ENCODE measurements around the gene TMA7. TPM values are rescaled to one million over a fixed set of nuclear protein-coding genes. Genes with fewer than 3 reads are reported as not detected.

The TMA7 gene
- polyA plus RNA-seq, 2 of the 4 experiments (the other 2 are of a cell fraction), result 303 to 417 TPM

DNA sequence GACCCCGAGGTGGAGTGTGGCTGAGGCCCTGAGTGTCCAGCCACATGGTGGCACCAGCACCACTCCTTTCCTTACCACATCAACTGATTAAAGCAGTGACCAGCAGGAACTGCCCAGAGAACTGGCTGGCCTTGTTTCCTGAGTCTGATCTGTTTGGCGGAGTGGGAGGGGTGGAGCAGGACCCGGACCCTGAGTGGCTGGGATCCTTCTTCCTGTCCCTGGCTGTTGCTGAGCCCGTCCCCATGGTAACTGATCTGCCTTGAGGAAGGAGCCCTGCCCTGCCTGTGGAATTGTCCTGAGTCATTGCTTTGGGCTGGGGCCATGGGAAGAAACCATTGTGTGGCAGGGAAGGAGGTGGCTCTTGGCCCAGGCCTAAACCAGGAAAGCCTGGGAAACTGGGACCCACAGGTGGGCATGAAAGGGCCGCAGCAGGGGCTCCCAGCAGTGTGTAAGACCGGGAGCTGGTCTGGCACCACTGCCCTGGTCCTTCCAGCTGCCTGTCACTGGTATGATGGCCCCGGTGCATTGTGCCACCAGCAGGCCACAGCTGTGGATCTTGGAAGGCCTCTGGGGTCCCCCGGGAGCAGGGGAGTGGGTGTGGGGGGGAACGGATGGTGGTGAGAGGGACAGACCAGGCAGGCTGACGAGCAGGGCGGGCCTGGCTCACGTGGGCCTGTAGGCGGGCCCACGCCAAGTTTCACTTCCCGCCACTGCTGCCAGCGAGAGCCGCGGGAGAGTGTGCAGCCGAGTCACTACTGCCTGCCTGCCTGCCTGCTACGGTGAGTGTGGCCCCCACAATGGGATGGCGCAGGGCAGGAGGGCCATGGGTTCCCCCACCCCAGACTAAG, 25.7 kb downstream of the TMA7 start (continued):
- TF ChIP-seq NFE2L2 (conservative IDR thresholded peaks at IDR 0.05; ENCODE audit: low read length) (peak; percentile 77), RAD21 (conservative IDR thresholded peaks at IDR 0.05 in 1 of 2, IDR thresholded peaks at IDR 0.05 in 1 of 2) (peak; percentile 75)

- 50% methylated on average over 9 of the region's 19 CpGs for WGBS (ENCODE audit: missing lambda C conversion rate)
- TF ChIP-seq CBX8 (IDR thresholded peaks at IDR 0.05), result no peak
- TF ChIP-seq TP53 (CRISPR knock-in tag; IDR thresholded peaks at IDR 0.05), result no peak
- no peak for TF ChIP-seq HES2 (IDR thresholded peaks at IDR 0.05)
- no peak; the same call in 1 of the 2 replicates for TF ChIP-seq POLR2AphosphoS2 (conservative IDR thresholded peaks at IDR 0.05; ENCODE audit: low read length)
- no peak for TF ChIP-seq JUNB (IDR thresholded peaks at IDR 0.05)
- TF ChIP-seq, protein P1, sequence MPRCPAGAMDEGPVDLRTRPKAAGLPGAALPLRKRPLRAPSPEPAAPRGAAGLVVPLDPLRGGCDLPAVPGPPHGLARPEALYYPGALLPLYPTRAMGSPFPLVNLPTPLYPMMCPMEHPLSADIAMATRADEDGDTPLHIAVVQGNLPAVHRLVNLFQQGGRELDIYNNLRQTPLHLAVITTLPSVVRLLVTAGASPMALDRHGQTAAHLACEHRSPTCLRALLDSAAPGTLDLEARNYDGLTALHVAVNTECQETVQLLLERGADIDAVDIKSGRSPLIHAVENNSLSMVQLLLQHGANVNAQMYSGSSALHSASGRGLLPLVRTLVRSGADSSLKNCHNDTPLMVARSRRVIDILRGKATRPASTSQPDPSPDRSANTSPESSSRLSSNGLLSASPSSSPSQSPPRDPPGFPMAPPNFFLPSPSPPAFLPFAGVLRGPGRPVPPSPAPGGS (IDR thresholded peaks at IDR 0.05), result no peak
- TF ChIP-seq RNF2 (IDR thresholded peaks at IDR 0.05; ENCODE audit: borderline replicate concordance, low read depth), result no peak
- TF ChIP-seq, protein P2, sequence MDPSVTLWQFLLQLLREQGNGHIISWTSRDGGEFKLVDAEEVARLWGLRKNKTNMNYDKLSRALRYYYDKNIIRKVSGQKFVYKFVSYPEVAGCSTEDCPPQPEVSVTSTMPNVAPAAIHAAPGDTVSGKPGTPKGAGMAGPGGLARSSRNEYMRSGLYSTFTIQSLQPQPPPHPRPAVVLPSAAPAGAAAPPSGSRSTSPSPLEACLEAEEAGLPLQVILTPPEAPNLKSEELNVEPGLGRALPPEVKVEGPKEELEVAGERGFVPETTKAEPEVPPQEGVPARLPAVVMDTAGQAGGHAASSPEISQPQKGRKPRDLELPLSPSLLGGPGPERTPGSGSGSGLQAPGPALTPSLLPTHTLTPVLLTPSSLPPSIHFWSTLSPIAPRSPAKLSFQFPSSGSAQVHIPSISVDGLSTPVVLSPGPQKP (IDR thresholded peaks at IDR 0.05; ENCODE audit: low read depth, low read length), result no peak
- TF ChIP-seq BHLHE40 (IDR thresholded peaks at IDR 0.05; ENCODE audit: low read depth, low read length), result no peak
- TF ChIP-seq KDM5A (IDR thresholded peaks at IDR 0.05), result no peak
- TF ChIP-seq JUN (IDR thresholded peaks at IDR 0.05), result no peak
- POLR2A ChIA-PET, result no interaction called here
- peaks cover 52% of the 10 kb centered on the region for H3K4me1 ChIP-seq
- peak overlapping the region; percentile 91 for H3K4me2 ChIP-seq
- CTCF ChIA-PET, result interaction anchor here (0.6 to 4.4 kb wide), 5 partner anchors 22 to 198 kb away, joined by 3 to 39 read pairs (median 3); no protein-coding TSS in a partner anchor
- H3K4me3 ChIP-seq, result peak overlapping the region; percentile 37
- peak overlapping the region; percentile 96 to 99 for H3K27ac ChIP-seq
- DNase-seq (ENCODE audit: low read depth in 1 of 2, low spot score in 1 of 2), result no peak
- no peaks in the 10 kb centered on the region for H3K9me3 ChIP-seq
- ATAC-seq, result peak; percentile 0 to 5; a peak in 3 of 6 replicates
- FAIRE-seq, result no peak
Measured at GRCh38 chr3:48466386-48467109, 26.5 kb downstream of the TMA7 start.

DNA sequence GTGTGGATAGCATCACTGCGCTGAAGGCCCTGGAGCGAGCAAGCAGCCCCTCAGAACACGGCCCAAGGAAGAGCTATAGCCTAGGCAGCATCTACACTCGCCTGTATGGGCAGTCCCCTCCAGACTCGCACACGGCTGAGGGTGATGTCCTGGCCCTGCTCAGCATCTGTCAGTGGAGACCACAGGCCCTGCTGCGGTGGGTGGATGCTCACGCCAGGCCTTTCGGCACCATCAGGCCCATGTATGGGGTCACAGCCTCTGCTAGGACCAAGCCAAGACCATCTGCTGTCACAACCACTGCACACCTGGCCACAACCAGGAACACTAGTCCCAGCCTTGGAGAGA, 27.0 kb downstream of the TMA7 start:
- FAIRE-seq (no peak), DNase-seq (ENCODE audit: low read depth in 1 of 2, low spot score in 1 of 2) (no peak), ATAC-seq (no peak)
- no peak for TF ChIP-seq MYC (IDR thresholded peaks at IDR 0.05; ENCODE audit: borderline replicate concordance, low read length)
- no peak for TF ChIP-seq FOSL2 (IDR thresholded peaks at IDR 0.05)
- no peak for TF ChIP-seq FOSL2 (CRISPR knock-in tag; IDR thresholded peaks at IDR 0.05)
- 100% methylated on average over 4 of the region's 9 CpGs for WGBS (ENCODE audit: missing lambda C conversion rate)
- POLR2A ChIA-PET, result no interaction called here
- H3K9me3 ChIP-seq, result no peaks in the 10 kb centered on the region
- H3K27ac ChIP-seq, result peak overlapping the region; percentile 96 to 99; a peak in 4 of 6 replicates
- peak overlapping the region; percentile 91 for H3K4me2 ChIP-seq
- CTCF ChIA-PET, result interaction anchor here (0.6 to 3.3 kb wide), 2 partner anchors 31 to 41 kb away, joined by 5 to 15 read pairs; no protein-coding TSS in a partner anchor
- no peak overlapping the region for H3K4me3 ChIP-seq
- H3K4me1 ChIP-seq, result peaks cover 52% of the 10 kb centered on the region
